Neural cell (in vitro differentiated cells): ENCODE results near the gene DLX1.
"Not testable (repeated sequence)": the region's sequence is repeated elsewhere in the genome, so short reads cannot be mapped to it uniquely, and the experiment has no call there.

Experiments used
- EP300 ChIP-seq: fragments of 450-650 bp; conservative IDR thresholded peaks from 2 replicates; pipeline ENCODE4 v1.6.1; 2014; ENCODE audit warnings: antibody characterized with exemption, mild to moderate bottlenecking, moderate library complexity; ENCODE audit not compliant: poor library complexity, severe bottlenecking
- EZH2 ChIP-seq: fragments of 200-600, 300-800 bp; shearing (Covaris generic), sonication (generic); IDR thresholded peaks from 2 replicates; pipeline ENCODE4 v1.6.1; 2014; ENCODE audit warnings: antibody characterized with exemption, low read length, borderline replicate concordance, mild to moderate bottlenecking; ENCODE audit not compliant: insufficient read depth, poor library complexity, severe bottlenecking
- MXI1 ChIP-seq: fragments of 450-650 bp; conservative IDR thresholded peaks from 2 replicates; pipeline ENCODE4 v1.6.1; 2014; ENCODE audit warnings: antibody characterized with exemption, mild to moderate bottlenecking; ENCODE audit not compliant: poor library complexity, severe bottlenecking
- POLR2AphosphoS5 ChIP-seq: IDR thresholded peaks from 2 replicates; pipeline ENCODE4 v1.6.1; 2012
- SMC3 ChIP-seq: fragments of 450-650 bp; conservative IDR thresholded peaks from 2 replicates; pipeline ENCODE4 v1.6.1; 2014; ENCODE audit warnings: antibody characterized with exemption, mild to moderate bottlenecking, moderate library complexity; ENCODE audit not compliant: poor library complexity
- TAF1 ChIP-seq: IDR thresholded peaks from 2 replicates; pipeline ENCODE4 v1.6.1; 2012; ENCODE audit warnings: low read depth
- TF ChIP-seq, protein P1 (sequence below): fragments of 450-650 bp; IDR thresholded peaks from 2 replicates; pipeline ENCODE4 v1.5.1; 2014; ENCODE audit warnings: antibody characterized with exemption, mild to moderate bottlenecking, moderate library complexity; ENCODE audit not compliant: poor library complexity, severe bottlenecking
- TF ChIP-seq, protein P2 (sequence below): IDR thresholded peaks from 2 replicates; pipeline ENCODE4 v1.6.1; 2012; ENCODE audit warnings: borderline replicate concordance

- TF ChIP-seq EZH2, SMC3, POLR2AphosphoS5, EP300, MXI1, TAF1: not testable (repeated sequence)
- TF ChIP-seq, protein P1, sequence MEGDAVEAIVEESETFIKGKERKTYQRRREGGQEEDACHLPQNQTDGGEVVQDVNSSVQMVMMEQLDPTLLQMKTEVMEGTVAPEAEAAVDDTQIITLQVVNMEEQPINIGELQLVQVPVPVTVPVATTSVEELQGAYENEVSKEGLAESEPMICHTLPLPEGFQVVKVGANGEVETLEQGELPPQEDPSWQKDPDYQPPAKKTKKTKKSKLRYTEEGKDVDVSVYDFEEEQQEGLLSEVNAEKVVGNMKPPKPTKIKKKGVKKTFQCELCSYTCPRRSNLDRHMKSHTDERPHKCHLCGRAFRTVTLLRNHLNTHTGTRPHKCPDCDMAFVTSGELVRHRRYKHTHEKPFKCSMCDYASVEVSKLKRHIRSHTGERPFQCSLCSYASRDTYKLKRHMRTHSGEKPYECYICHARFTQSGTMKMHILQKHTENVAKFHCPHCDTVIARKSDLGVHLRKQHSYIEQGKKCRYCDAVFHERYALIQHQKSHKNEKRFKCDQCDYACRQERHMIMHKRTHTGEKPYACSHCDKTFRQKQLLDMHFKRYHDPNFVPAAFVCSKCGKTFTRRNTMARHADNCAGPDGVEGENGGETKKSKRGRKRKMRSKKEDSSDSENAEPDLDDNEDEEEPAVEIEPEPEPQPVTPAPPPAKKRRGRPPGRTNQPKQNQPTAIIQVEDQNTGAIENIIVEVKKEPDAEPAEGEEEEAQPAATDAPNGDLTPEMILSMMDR = not testable (repeated sequence)
- TF ChIP-seq, protein P2, sequence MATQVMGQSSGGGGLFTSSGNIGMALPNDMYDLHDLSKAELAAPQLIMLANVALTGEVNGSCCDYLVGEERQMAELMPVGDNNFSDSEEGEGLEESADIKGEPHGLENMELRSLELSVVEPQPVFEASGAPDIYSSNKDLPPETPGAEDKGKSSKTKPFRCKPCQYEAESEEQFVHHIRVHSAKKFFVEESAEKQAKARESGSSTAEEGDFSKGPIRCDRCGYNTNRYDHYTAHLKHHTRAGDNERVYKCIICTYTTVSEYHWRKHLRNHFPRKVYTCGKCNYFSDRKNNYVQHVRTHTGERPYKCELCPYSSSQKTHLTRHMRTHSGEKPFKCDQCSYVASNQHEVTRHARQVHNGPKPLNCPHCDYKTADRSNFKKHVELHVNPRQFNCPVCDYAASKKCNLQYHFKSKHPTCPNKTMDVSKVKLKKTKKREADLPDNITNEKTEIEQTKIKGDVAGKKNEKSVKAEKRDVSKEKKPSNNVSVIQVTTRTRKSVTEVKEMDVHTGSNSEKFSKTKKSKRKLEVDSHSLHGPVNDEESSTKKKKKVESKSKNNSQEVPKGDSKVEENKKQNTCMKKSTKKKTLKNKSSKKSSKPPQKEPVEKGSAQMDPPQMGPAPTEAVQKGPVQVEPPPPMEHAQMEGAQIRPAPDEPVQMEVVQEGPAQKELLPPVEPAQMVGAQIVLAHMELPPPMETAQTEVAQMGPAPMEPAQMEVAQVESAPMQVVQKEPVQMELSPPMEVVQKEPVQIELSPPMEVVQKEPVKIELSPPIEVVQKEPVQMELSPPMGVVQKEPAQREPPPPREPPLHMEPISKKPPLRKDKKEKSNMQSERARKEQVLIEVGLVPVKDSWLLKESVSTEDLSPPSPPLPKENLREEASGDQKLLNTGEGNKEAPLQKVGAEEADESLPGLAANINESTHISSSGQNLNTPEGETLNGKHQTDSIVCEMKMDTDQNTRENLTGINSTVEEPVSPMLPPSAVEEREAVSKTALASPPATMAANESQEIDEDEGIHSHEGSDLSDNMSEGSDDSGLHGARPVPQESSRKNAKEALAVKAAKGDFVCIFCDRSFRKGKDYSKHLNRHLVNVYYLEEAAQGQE = not testable (repeated sequence)
These were observed 17.4 kb upstream of the DLX1 start for GRCh38 chr2:172067905-172068304.
